Middle frontal gyrus (tissue), 1 donor: Measurements from ENCODE around the gene LIPH.
"Not testable (repeated sequence)": the region's sequence is repeated elsewhere in the genome, so short reads cannot be mapped to it uniquely, and the experiment has no call there.

ENCODE experiments used
- DNase-seq: peaks from one replicate; pipeline ENCODE4 v3.0.0-alpha.2; 2015; ENCODE audit warnings: low spot score; ENCODE audit errors: extremely low spot score

The LIPH gene

DNA sequence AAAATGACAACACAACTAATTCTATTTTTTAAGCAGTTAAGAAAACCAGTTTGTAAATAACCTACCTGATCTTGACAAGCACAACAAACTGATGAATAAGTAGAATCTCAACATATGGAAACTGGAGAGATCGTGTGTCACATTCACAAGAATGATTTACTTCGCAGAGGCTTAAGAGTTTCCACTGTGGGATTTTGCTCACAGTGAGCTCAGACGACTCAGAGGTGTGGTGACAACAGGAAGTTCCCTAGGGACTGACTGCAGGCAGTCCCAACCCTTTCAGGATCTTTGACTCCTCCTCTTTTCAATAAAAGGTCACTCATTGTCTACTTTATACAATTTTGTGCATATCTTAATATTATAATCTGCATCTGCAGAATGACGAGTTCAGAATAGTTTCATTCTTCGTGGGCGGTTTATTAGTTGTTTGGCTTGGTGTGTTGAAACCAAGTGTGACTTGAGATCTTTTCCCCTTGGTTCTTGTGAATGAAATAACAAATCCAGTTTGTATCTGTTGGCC is at the start of gene LIPH:
TSS of gene LIPH (minus strand) at position 231 of the 520 bp plus-strand sequence. CDS start at position 114, 117 bp downstream.
- DNase-seq: no peak

DNA sequence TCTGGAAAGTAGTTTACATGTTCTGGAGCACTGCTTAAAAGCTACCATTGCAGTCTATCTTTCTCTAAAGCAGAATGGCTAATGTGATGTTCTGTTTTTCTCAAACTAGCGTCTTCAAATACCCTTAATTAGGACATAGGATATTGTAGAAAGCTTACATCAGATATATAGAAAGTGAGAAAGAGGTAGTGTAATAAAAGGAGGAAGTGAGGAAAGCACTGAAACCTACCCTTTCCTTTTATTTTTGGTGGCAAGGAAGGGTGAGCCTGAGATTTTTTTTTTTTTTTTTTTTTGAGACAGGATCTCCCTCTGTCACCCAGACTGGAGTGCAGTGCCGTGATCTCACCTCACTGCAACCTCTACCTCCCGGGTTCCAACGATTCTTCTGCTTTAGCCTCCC is 43.1 kb upstream of the LIPH start:
- no peak for DNase-seq

GRCh38 chr3:185594073-185594472 is 41.7 kb upstream of the LIPH start:
- no peak for DNase-seq

DNA sequence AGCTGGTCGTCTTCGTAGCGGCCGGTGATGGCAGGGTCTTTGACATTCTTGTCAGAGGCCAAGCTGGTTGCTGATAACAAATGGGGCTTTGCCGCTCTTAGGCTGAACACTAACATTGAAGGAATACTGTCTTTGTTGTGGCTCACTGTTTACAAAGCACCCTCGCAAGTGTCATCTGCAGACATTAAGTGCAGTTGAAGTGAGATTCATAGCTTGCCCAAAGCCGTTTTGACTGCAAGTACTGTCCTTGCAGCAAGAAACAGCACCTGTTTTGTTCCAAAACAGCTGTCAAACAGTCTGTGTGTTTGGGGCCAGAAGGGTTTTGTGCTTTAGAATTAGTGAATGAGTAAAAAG is 34.3 kb upstream of the LIPH start:
- DNase-seq: no peak

DNA sequence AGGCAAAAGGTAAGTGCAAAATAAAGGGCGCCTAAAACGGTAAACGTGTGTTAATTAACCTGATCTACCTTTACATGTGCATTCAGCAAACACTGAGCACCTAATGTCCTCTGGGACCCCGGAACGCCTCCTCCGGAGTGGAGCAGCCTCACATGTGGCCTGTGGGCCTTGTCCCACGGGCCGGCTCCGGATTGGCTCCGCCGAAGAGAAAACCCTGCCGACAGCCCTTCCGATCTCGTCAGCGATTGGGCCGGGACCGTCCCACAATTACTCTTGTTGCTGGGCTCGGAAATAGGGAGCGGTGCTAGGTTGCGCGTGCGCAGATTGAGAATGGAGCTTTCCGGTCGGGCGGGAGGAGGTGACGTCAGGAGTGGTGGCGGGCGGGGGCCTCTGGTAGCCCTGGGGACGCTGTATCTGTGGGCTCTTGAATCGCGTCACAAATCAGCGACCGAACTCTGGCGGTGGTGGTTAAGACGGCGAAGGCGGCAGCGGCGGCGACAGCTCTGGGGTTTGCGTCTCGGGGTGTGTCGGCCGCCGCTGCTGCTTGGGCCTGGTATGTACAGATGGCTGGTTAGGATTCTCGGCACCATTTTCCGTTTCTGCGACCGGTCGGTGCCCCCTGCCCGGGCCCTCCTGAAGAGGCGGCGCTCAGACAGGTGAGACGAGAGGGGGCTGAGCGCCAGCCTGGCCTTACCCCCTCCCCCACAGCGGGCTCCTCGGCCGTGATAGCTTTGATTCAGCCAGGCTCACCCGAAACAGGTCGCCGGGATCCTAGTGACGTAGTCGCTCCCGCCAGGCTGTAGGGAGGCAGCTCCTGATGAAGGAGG is 33.7 kb upstream of the LIPH start, which contains the start of gene SENP2:
TSS of gene SENP2 (plus strand) at position 437 of the 827 bp plus-strand sequence. CDS start at position 556, 119 bp downstream.
- peak; percentile 99 for DNase-seq

DNA sequence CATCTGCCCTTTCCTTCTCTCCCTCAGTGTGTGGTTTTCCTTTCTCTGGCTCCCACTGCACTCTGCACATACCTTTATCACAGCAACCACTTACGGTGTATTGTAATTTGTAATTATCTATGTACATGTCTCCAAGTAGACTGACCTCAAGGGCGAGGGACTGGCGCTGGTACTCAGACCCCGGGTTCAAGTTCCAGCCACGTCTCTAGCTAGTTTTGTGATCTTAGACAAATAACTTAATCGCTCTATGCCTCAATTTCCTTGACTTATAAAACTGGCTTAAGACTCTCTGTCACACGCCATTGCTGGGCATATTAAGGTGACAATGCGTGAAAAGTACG is 33.1 kb upstream of the LIPH start:
- DNase-seq: no peak

DNA sequence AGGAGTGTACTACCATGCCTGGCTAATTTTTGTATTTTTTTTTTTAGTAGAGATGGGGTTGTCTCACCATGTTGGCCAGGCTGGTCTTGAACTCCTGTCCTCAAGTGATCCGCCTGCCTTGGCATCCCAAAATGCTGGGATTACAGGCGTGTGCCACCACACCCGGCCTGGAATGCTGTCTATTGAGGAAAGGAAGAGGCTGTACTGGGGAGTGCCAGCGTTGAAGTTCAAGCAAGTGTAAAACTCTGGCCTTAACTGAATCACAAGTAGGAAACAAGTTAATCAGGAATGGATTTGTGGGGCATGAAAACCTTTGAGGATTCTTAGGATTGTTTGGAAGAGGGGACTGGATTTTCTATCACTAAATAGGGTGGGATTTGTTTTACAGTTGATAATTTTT is 32.3 kb upstream of the LIPH start:
- no peak for DNase-seq

DNA sequence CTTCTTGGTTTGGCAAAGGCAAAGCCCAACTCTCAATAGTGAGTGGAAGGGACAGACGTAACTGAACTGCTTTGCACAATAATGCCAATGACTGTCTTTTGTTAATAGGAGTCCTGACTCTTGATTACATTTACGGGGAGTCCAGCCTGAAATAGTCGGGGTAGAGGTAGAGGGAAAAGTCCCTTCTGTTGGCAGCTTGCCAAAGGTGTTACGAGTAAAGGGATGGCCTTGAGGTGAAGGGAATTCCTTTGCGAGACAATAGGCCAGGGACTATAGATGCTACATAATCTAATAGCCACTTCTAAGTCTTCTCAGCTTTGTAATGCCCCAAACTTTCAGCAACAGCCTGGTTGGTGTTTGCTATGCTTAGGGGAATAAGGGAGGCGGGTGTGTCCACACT is 31.5 kb upstream of the LIPH start:
- DNase-seq: no peak

- DNase-seq: no peak
Observed at GRCh38 chr3:185582871-185583270, 30.5 kb upstream of the LIPH start.

- no peak for DNase-seq
Observed at GRCh38 chr3:185582236-185582635, 29.8 kb upstream of the LIPH start.

- DNase-seq: not testable (repeated sequence)
Observed at GRCh38 chr3:185575108-185575869, 22.9 kb upstream of the LIPH start.

- no peak for DNase-seq
Observed at GRCh38 chr3:185572183-185572582, 19.8 kb upstream of the LIPH start.

- no peak for DNase-seq
Observed at GRCh38 chr3:185561958-185562357, 9.6 kb upstream of the LIPH start.

DNA sequence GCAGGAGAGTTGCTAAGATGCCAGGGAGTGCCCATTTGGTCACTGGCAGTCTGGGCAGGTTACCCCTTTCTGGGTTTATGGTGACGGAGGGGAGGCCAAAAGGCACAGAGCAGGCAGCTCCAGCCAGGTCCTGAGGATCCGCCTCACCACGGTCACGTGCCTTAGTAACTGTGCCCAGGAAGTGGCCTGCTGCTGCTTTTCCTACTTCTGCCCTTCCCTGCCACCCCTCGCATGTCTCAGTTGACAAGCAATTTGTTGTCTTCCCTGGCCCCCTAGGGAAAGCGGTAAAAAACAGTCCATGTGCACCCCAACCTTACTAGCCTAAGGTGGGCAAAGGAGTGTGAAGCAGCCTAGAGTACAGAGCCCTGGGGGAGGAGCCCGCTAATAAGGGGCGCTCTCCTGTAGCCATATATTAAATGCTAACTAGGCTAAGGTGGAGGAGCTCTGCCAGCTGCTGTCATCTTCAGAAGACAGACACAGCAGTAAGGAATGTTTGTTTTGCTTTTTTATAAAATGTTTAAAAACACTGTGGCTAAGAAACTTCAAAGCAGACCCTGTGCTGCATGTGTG is 9.1 kb upstream of the LIPH start:
- no peak for DNase-seq

GRCh38 chr3:185560676-185561075 is 8.3 kb upstream of the LIPH start:
- no peak for DNase-seq

GRCh38 chr3:185559706-185560090 is 7.3 kb upstream of the LIPH start:
- no peak for DNase-seq

GRCh38 chr3:185558395-185558794 is 6.0 kb upstream of the LIPH start:
- DNase-seq: no peak

DNA sequence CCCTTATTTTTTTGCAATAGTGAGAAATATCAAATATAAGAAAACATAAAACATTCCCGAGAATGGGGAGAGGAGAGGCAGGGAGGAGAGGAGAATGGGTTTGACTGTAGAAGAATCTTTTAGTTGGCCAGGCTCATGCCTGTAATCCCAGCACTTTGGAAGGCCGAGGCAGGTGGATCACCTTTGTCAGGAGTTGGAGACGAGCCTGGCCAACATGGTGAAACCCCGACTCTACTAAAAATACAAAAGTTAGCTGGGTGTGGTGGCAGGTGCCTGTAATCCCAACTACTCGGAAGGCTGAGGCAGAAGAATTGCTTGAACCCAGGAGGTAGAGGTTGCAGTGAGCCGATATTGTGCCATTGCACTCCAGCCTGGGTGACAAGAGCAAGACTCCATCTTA is 4.3 kb upstream of the LIPH start:
- not testable (repeated sequence) for DNase-seq

- no peak for DNase-seq
Observed at GRCh38 chr3:185555860-185556347, 3.5 kb upstream of the LIPH start.

- DNase-seq: no peak
Observed at GRCh38 chr3:185555101-185555501, 2.7 kb upstream of the LIPH start.

DNA sequence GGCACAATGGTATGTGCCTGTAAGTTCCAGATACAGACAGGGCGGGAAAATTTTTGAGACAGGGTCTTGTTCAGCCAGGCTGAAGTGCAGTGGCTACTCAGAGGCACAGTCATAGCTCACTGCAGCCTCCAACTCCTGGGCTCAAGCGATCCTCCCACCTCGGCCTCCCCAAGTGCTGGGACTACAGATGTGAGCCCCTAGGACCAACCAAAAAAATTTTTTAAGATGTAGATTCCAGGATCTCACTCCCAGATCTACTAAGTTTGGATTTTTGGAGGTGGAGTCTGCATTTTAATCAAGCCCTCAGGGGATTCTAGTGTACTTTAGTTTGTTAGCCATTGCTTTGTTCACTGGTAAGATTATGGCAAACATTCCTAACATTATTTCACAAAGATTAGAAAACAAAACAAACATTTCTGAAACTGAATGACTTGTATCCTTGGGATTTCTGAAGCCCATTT is 2.7 kb downstream of the LIPH start:
- DNase-seq: no peak

GRCh38 chr3:185549122-185549521 is 3.3 kb downstream of the LIPH start:
- DNase-seq: peak; percentile 63
